ENCODE results near the gene BAG3.

Gene BAG3

DNA sequence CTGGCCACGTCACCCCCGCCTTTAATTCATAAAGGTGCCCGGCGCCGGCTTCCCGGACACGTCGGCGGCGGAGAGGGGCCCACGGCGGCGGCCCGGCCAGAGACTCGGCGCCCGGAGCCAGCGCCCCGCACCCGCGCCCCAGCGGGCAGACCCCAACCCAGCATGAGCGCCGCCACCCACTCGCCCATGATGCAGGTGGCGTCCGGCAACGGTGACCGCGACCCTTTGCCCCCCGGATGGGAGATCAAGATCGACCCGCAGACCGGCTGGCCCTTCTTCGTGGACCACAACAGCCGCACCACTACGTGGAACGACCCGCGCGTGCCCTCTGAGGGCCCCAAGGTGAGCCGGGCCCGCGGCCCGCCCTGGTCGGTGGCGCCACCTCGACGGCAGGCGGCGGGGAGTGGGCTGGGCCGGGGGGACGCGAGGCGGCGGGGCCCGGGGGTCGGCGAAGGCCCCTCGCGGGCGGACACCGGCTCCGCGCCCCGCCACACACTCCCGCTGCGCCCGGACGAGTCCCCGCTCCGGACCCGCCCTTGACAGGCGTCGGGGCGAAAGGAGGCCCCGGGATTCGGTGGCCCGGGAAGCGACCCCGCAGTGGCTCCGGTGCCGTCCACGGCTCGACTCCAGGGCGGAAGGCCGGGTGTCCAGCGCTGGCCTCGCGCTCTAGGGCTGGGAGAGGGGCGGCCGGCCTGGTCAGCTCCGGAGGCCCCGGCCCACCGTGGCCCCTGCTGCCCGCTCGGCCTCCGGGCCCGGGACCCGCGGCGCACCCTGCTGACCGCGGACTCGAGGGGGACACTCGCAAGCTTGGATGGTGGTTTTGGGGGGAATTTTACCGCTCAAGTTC, 557 bp downstream of the BAG3 start:
- TF ChIP-seq, protein P1, sequence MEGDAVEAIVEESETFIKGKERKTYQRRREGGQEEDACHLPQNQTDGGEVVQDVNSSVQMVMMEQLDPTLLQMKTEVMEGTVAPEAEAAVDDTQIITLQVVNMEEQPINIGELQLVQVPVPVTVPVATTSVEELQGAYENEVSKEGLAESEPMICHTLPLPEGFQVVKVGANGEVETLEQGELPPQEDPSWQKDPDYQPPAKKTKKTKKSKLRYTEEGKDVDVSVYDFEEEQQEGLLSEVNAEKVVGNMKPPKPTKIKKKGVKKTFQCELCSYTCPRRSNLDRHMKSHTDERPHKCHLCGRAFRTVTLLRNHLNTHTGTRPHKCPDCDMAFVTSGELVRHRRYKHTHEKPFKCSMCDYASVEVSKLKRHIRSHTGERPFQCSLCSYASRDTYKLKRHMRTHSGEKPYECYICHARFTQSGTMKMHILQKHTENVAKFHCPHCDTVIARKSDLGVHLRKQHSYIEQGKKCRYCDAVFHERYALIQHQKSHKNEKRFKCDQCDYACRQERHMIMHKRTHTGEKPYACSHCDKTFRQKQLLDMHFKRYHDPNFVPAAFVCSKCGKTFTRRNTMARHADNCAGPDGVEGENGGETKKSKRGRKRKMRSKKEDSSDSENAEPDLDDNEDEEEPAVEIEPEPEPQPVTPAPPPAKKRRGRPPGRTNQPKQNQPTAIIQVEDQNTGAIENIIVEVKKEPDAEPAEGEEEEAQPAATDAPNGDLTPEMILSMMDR (conservative IDR thresholded peaks at IDR 0.05), result no peak
- peak overlapping the region; percentile 82 for H3K27ac ChIP-seq

DNA sequence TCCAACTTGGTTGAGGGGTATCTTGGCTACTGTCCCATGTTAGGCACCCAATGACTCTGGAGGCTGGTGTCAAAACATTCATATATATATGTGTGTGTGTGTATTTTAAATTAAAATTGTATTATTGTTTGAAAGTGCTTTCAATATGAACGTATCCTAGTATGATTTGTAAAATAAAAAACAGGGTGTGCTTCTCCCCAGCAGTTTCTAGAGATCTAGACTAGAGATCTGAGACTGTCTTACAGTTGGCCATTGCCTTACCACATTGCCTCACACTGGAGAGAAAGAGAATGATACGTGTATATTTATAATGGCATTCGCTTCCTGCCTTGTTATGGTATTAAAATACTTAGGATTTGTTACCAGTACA, 1.2 kb downstream of the BAG3 start:
- TF ChIP-seq, protein P1 (conservative IDR thresholded peaks at IDR 0.05), result peak; percentile 58
- peak overlapping the region; percentile 82 for H3K27ac ChIP-seq

DNA sequence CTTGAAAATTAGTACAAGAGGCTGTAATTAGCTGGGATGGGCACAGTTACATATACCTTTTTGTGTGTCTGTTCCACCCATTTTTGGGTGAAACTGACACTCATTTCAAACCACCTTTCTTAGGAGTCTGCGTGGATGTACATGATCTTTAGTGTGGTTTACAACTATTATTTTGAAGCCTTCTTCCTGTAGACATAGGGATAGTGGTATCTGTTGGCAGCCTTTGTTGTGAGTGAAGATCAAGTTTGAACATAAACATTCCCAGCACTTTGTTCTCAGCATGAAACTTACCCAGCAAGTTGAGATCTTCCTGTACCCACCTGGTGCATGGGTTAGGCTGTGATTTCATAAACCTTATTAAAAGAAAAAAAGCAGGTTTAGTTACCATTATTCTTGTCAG, 2.0 kb downstream of the BAG3 start:
- no peak overlapping the region for H3K27ac ChIP-seq
- TF ChIP-seq, protein P1 (conservative IDR thresholded peaks at IDR 0.05), result no peak

DNA sequence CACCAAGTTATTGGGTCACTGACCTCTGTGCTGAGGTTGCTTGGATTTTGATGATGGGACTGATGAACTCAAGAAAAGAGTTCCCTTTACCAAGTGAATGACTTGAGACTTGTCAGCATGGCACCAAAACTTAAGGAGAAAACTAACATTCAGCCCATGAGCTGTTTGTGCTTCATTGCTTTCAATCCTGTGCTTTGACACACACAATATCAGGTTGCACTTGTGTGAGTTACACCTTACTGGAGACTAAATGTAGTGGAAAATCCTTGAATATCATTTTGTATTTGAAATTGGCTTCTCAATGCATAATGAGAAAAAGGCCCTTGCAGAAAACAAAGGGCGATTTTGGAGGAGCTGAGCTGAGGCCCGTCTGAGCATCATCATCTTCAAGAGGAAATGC, 2.7 kb downstream of the BAG3 start:
- no peak overlapping the region for H3K27ac ChIP-seq
- TF ChIP-seq, protein P1 (conservative IDR thresholded peaks at IDR 0.05), result no peak

DNA sequence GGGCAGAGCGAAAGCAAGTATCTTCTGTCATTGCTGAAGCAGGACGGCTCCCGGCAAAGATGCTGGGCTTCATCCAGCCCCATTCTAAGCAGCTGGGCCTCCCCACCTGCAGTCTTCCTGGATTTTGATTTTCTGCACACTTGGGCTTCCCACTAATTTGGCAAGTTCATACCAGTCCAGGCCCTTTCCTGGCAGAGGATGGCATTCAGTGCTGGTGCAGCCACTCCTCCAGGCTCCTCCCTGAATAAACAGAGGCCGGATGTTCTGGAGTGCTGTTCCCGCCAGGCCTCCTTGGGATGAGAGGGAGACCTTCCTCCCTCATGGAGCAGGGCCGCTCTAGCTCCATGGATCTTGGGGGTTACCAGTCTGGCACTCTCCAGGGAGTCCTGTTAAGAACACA, 3.4 kb downstream of the BAG3 start:
- TF ChIP-seq, protein P1 (conservative IDR thresholded peaks at IDR 0.05), result no peak
- H3K27ac ChIP-seq, result peak overlapping the region; percentile 7; the same call in 1 of the 2 replicates

DNA sequence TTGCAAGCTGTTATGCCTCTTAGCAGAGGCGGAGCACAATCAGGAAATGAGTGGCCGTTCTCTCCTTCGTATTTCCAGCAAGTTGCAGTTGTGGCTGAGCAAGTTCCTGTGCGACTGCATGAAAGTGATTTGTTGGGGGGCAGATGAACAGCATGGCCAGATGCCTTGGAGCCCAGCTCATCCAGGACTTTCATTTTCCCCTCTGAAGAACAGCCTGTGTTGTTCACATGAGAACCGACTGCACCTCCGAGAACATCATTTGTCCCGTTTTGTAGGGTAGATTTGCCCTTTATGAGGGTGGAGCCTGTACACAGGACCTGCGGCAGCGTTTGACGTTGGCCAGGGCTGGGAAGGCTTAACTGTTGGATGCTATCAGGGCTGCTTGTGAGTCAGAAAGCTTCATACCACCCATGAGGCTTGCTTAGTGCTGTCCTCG, 4.4 kb downstream of the BAG3 start:
- TF ChIP-seq, protein P1 (conservative IDR thresholded peaks at IDR 0.05), result no peak
- H3K27ac ChIP-seq, result peak overlapping the region; percentile 7; the same call in 1 of the 2 replicates

DNA sequence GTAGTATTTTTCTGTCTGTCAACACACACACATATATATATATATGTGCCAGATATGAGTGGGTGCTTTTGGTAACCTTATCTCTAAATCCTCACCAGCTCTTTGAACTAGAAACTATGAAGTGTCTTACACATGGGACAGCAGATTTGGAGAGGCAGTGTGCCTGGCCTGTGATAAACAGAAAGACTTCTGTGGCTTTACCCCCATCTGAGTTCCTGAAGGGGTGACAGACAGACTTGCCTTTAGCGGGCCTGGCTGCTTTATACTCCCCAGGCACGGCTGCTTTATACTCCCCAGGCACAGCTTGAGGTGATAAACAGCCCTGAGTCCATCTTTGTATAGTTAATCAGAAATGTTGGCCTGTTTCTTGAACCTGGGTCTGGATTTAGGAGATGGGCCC, 5.6 kb downstream of the BAG3 start:
- TF ChIP-seq, protein P1 (conservative IDR thresholded peaks at IDR 0.05), result no peak
- no peak overlapping the region for H3K27ac ChIP-seq
